ENCODE data around the gene SLC13A2.

GRCh38 chr17:28526381-28526780 lies 52.9 kb downstream of the SLC13A2 start:
- TF ChIP-seq, protein P1, sequence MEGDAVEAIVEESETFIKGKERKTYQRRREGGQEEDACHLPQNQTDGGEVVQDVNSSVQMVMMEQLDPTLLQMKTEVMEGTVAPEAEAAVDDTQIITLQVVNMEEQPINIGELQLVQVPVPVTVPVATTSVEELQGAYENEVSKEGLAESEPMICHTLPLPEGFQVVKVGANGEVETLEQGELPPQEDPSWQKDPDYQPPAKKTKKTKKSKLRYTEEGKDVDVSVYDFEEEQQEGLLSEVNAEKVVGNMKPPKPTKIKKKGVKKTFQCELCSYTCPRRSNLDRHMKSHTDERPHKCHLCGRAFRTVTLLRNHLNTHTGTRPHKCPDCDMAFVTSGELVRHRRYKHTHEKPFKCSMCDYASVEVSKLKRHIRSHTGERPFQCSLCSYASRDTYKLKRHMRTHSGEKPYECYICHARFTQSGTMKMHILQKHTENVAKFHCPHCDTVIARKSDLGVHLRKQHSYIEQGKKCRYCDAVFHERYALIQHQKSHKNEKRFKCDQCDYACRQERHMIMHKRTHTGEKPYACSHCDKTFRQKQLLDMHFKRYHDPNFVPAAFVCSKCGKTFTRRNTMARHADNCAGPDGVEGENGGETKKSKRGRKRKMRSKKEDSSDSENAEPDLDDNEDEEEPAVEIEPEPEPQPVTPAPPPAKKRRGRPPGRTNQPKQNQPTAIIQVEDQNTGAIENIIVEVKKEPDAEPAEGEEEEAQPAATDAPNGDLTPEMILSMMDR (IDR thresholded peaks at IDR 0.05), result no peak
- no peak for TF ChIP-seq POLR2A (IDR thresholded peaks at IDR 0.05)
